ENCODE results near the gene RABGEF1. TPM values are rescaled to one million over a fixed set of nuclear protein-coding genes. Genes with fewer than 3 reads are reported as not detected.

Gene RABGEF1
- total and polyA plus RNA-seq, 2 of the 8 experiments (the other 6 are each of a cell fraction or from before 2014, with no cell fraction given) = 10.2 to 18.0 TPM

Small RNA genes within 50 kb of the gene (small RNA-seq; reads per million reads assigned to genes)
- not detected for gene AC027644.2 (ENCODE audit: insufficient read depth)

Other genes starting within 250 kb of the RABGEF1 start
- gene KCTD7, start 111.9 kb upstream of the RABGEF1 start, total RNA-seq (2021; fragmentation: NEBNext Ultra II Directional; extraction: Animal tissue kit (Norgen Biotek cat#: 25700)) = 7.7 and 8.6 TPM in 2 replicates
- 11.9 and 20.9 TPM in 2 replicates for gene KCTD7, start 111.9 kb upstream of the RABGEF1 start, polyA plus RNA-seq (2011; rRNA removed)
- 60.9 and 63.6 TPM in 2 replicates for gene TMEM248, start 180.5 kb downstream of the RABGEF1 start, total RNA-seq (2021; fragmentation: NEBNext Ultra II Directional; extraction: Animal tissue kit (Norgen Biotek cat#: 25700))
- gene TMEM248, start 180.5 kb downstream of the RABGEF1 start, polyA plus RNA-seq (2011; rRNA removed) = 126 and 150 TPM in 2 replicates